HepG2 (cell line): Measurements from ENCODE around the gene DCN. TPM values are rescaled to one million over a fixed set of nuclear protein-coding genes. Genes with fewer than 3 reads are reported as not detected.

Experiments
- ATAC-seq: fragments of 200-7000 bp; cut with Tn5 transposase; 3 replicates; pipeline ENCODE4 v1.9.1; 2020; ENCODE audit warnings: mild to moderate bottlenecking, moderate library complexity
- BruUV-seq: library from RNA; stranded (reverse); fragments of 400-500 nt; replicated peaks from 2 replicates; lab custom pipeline; 2021; lab: Mats Ljungman, UMichigan
- CTCF ChIA-PET: fragments of 300-600 bp; formaldehyde crosslinking; extraction: SDS; loops from one replicate; lab custom pipeline; 2021; ENCODE audit warnings: low total read pairs, inconsistent platforms, low intra/inter-chr PET ratio; lab: Yijun Ruan, JAX
- POLR2A ChIA-PET: fragments of 350-600 bp; sonication (Branson Sonifier 250); formaldehyde crosslinking; loops from one replicate; lab custom pipeline; 2020; ENCODE audit warnings: antibody characterized with exemption, inconsistent platforms; lab: Yijun Ruan, JAX
- DNase-seq: peaks from one replicate; pipeline ENCODE4 v3.0.0-alpha.2; 2015; ENCODE audit warnings: low spot score
- FAIRE-seq: peaks from 3 replicates; lab custom pipeline; 2011; peaks lifted over from hg19 to GRCh38; lab: Jason Lieb, UNC
- H2AFZ ChIP-seq: one replicate; pipeline ENCODE4 v1.6.1; 2011; ENCODE audit warnings: low read length, inconsistent platforms
- H3K27ac ChIP-seq: fragments of 300-600 bp; 3 replicates; pipeline ENCODE4 v1.8.0; 2011; ENCODE audit warnings: mixed run types, mild to moderate bottlenecking, mixed read lengths, low read length, inconsistent platforms; ENCODE audit not compliant: insufficient read depth; ENCODE audit errors: extremely low read length
- H3K27me3 ChIP-seq, 2 experiments: fragments of 200-600 bp in 1 of 2; 2 replicates in 1 of 2; 3 replicates in 1 of 2; pipeline versions ENCODE4 v1.6.0 to v1.8.0; 2011; ENCODE audit warnings: low read length in 2 of 2, mild to moderate bottlenecking in 2 of 2, moderate library complexity in 2 of 2, inconsistent platforms in 1 of 2; ENCODE audit not compliant: insufficient read depth in 2 of 2, control insufficient read depth in 1 of 2
- H3K36me3 ChIP-seq, 2 experiments: fragments of 200-600 bp in 1 of 2; replicated peaks in 1 of 2; 2 replicates in 1 of 2; 3 replicates in 1 of 2; pipeline versions ENCODE4 v1.5.1 to v1.8.0; 2011; ENCODE audit warnings: low read length in 2 of 2, inconsistent platforms in 1 of 2; ENCODE audit not compliant: insufficient read depth in 2 of 2, control insufficient read depth in 1 of 2
- H3K4me1 ChIP-seq: 2 replicates; pipeline ENCODE4 v1.5.1; 2012; ENCODE audit warnings: low read length, inconsistent platforms; ENCODE audit not compliant: insufficient read depth
- H3K4me2 ChIP-seq: 2 replicates; pipeline ENCODE4 v1.6.0; 2011; ENCODE audit warnings: low read depth, low read length, inconsistent platforms
- H3K4me3 ChIP-seq, 3 experiments: fragments of 200-600 bp in 1 of 3; sonication (generic), shearing (Covaris generic) in 1 of 3; replicated peaks in 1 of 3; 2 replicates each; pipeline ENCODE4 v1.5.1; 2011 to 2016; ENCODE audit warnings: low read length in 3 of 3, inconsistent platforms in 2 of 3, low read depth in 2 of 3, mild to moderate bottlenecking in 2 of 3, control low read depth in 1 of 3, mixed read lengths in 1 of 3; ENCODE audit not compliant: insufficient read depth in 1 of 3
- H3K79me2 ChIP-seq: one replicate; pipeline ENCODE4 v1.6.1; 2011; ENCODE audit warnings: low read length, inconsistent platforms; ENCODE audit not compliant: insufficient read depth
- H3K9ac ChIP-seq: 2 replicates; pipeline ENCODE4 v1.6.0; 2011; ENCODE audit warnings: mild to moderate bottlenecking, low read depth, low read length, inconsistent platforms; ENCODE audit not compliant: insufficient read depth
- H3K9me3 ChIP-seq: 2 replicates; pipeline ENCODE4 v1.5.1; 2012; ENCODE audit warnings: mild to moderate bottlenecking, low read length
- H4K20me1 ChIP-seq: 2 replicates; pipeline ENCODE4 v1.6.0; 2011; ENCODE audit warnings: inconsistent platforms, mild to moderate bottlenecking, low read length, moderate library complexity; ENCODE audit not compliant: insufficient read depth
- CENPX ChIP-seq: sonication (generic); formaldehyde crosslinking; IDR thresholded peaks from 2 replicates; pipeline ENCODE4 v1.9.0; 2021; ENCODE audit warnings: mild to moderate bottlenecking, missing genetic modification reagents, moderate library complexity
- SRSF9 ChIP-seq: fragments of 200-400 bp; formaldehyde crosslinking; IDR thresholded peaks from 2 replicates; pipeline ENCODE4 v1.6.1; 2018; ENCODE audit warnings: borderline replicate concordance, mild to moderate bottlenecking, low read depth, low read length; ENCODE audit not compliant: insufficient read depth, poor library complexity, severe bottlenecking
- ZBTB42 ChIP-seq: sonication (generic); formaldehyde crosslinking; IDR thresholded peaks from 2 replicates; pipeline ENCODE4 v1.5.0; 2020; ENCODE audit warnings: mild to moderate bottlenecking, missing genetic modification reagents
- ZNF281 ChIP-seq: sonication (generic); formaldehyde crosslinking; IDR thresholded peaks from 2 replicates; pipeline ENCODE4 v1.4.0; 2020; ENCODE audit warnings: missing genetic modification reagents, borderline replicate concordance
- ZNF570 ChIP-seq: sonication (generic); formaldehyde crosslinking; IDR thresholded peaks from 2 replicates; pipeline ENCODE4 v1.4.0; 2020; ENCODE audit warnings: mild to moderate bottlenecking, missing genetic modification reagents, borderline replicate concordance
- WGBS: methylation state at CpG from one replicate; pipeline ENCODE4 v1.1.6; 2017; ENCODE audit warnings: low lambda C conversion rate; 5-methylcytosine and 5-hydroxymethylcytosine counted together
- in situ Hi-C: cut with HindIII; loops from 2 replicates; pipeline ENCODE4 v1.10.0; 2017; ENCODE audit warnings: low pct_unique_long_range_greater_than_20kb; ENCODE audit not compliant: extremely low pct_ligation_motif_present
- intact Hi-C: fragments of 100-400 bp; cut with micrococcal nuclease; formaldehyde crosslinking; loops from one replicate; pipeline ENCODE4 v1.10.0; 2022; ENCODE audit not compliant: unreplicated experiment
- polyA plus RNA-seq, 8 experiments: library from polyadenylated mRNA; depleted of rRNA in 3 of 8; stranded (reverse) in 7 of 8; unstranded in 1 of 8; fragments of >200 nt; fragmentation: Illumina TruSeq in 4 of 8; extraction: Trizol in 4 of 8; gene quantifications; 2 replicates each; pipeline versions ENCODE4 v1.2.1 to v1.2.3, GENCODE V29; 2011 to 2016; ENCODE audit warnings: low read depth in 4 of 8, missing spikeins in 1 of 8, mixed read lengths in 1 of 8; ENCODE audit not compliant: insufficient read depth in 1 of 8
- total RNA-seq, 5 experiments: library from RNA; depleted of rRNA; stranded (reverse); fragments of >200 nt; fragmentation: Illumina TruSeq; extraction: Trizol; gene quantifications; 2 replicates each; pipeline ENCODE4 v1.2.3, GENCODE V29; 2016; ENCODE audit warnings: low read depth in 1 of 5
- TF ChIP-seq, protein P1 (sequence below): sonication (generic); formaldehyde crosslinking; IDR thresholded peaks from 2 replicates; pipeline ENCODE4 v1.5.0; 2020; ENCODE audit warnings: mild to moderate bottlenecking, missing genetic modification reagents, moderate library complexity
- TF ChIP-seq, protein P2 (sequence below): sonication (generic); formaldehyde crosslinking; IDR thresholded peaks from 2 replicates; pipeline ENCODE4; 2020; ENCODE audit warnings: missing genetic modification reagents, mild to moderate bottlenecking, borderline replicate concordance
- TF ChIP-seq, protein P3 (sequence below): sonication (generic); formaldehyde crosslinking; IDR thresholded peaks from 2 replicates; pipeline ENCODE4 v1.4.0; 2020; ENCODE audit warnings: missing genetic modification reagents
- TF ChIP-seq, protein P4 (sequence below): sonication (generic); formaldehyde crosslinking; IDR thresholded peaks from 2 replicates; pipeline ENCODE4 v1.9.0; 2021; ENCODE audit warnings: missing genetic modification reagents, borderline replicate concordance

Gene DCN
- total and polyA plus RNA-seq, 2 of the 13 experiments (the other 11 are each of a cell fraction or from before 2014, with no cell fraction given) = not detected

GRCh38 chr12:91142221-91142631 lies 40.4 kb downstream of the DCN start:
- ChIA-PET POLR2A (no interaction called here), CTCF (no interaction called here)
- BruUV-seq = no TSS peak
- ATAC-seq = no peak
- Histone ChIP-seq H3K27me3 (no peaks in the 10 kb centered on the region), H3K9me3 (no peaks in the 10 kb centered on the region), H3K27ac (no peak overlapping the region), H3K4me3 (no peak overlapping the region), H3K36me3 (no peaks in the 10 kb centered on the region), H3K4me2 (no peak overlapping the region), H3K79me2 (no peaks in the 10 kb centered on the region), H2AFZ (no peak overlapping the region), H4K20me1 (no peaks in the 10 kb centered on the region), H3K9ac (no peak overlapping the region), H3K4me1 (no peaks in the 10 kb centered on the region)
- WGBS = 0% methylated on average over 3 of the region's 3 CpGs
- no peak for FAIRE-seq
- intact Hi-C loops = no loop called here
- no peak for DNase-seq
- in situ Hi-C loops = no loop called here
- TF ChIP-seq, protein P1, sequence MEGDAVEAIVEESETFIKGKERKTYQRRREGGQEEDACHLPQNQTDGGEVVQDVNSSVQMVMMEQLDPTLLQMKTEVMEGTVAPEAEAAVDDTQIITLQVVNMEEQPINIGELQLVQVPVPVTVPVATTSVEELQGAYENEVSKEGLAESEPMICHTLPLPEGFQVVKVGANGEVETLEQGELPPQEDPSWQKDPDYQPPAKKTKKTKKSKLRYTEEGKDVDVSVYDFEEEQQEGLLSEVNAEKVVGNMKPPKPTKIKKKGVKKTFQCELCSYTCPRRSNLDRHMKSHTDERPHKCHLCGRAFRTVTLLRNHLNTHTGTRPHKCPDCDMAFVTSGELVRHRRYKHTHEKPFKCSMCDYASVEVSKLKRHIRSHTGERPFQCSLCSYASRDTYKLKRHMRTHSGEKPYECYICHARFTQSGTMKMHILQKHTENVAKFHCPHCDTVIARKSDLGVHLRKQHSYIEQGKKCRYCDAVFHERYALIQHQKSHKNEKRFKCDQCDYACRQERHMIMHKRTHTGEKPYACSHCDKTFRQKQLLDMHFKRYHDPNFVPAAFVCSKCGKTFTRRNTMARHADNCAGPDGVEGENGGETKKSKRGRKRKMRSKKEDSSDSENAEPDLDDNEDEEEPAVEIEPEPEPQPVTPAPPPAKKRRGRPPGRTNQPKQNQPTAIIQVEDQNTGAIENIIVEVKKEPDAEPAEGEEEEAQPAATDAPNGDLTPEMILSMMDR (CRISPR knock-in tag) = no peak
- no peak for TF ChIP-seq ZNF570 (CRISPR knock-in tag)
- TF ChIP-seq, protein P2, sequence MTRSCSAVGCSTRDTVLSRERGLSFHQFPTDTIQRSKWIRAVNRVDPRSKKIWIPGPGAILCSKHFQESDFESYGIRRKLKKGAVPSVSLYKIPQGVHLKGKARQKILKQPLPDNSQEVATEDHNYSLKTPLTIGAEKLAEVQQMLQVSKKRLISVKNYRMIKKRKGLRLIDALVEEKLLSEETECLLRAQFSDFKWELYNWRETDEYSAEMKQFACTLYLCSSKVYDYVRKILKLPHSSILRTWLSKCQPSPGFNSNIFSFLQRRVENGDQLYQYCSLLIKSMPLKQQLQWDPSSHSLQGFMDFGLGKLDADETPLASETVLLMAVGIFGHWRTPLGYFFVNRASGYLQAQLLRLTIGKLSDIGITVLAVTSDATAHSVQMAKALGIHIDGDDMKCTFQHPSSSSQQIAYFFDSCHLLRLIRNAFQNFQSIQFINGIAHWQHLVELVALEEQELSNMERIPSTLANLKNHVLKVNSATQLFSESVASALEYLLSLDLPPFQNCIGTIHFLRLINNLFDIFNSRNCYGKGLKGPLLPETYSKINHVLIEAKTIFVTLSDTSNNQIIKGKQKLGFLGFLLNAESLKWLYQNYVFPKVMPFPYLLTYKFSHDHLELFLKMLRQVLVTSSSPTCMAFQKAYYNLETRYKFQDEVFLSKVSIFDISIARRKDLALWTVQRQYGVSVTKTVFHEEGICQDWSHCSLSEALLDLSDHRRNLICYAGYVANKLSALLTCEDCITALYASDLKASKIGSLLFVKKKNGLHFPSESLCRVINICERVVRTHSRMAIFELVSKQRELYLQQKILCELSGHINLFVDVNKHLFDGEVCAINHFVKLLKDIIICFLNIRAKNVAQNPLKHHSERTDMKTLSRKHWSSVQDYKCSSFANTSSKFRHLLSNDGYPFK (CRISPR knock-in tag) = no peak
- TF ChIP-seq, protein P3, sequence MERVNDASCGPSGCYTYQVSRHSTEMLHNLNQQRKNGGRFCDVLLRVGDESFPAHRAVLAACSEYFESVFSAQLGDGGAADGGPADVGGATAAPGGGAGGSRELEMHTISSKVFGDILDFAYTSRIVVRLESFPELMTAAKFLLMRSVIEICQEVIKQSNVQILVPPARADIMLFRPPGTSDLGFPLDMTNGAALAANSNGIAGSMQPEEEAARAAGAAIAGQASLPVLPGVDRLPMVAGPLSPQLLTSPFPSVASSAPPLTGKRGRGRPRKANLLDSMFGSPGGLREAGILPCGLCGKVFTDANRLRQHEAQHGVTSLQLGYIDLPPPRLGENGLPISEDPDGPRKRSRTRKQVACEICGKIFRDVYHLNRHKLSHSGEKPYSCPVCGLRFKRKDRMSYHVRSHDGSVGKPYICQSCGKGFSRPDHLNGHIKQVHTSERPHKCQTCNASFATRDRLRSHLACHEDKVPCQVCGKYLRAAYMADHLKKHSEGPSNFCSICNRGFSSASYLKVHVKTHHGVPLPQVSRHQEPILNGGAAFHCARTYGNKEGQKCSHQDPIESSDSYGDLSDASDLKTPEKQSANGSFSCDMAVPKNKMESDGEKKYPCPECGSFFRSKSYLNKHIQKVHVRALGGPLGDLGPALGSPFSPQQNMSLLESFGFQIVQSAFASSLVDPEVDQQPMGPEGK (CRISPR knock-in tag) = no peak
- no peak for TF ChIP-seq ZBTB42 (CRISPR knock-in tag)
- TF ChIP-seq, protein P4, sequence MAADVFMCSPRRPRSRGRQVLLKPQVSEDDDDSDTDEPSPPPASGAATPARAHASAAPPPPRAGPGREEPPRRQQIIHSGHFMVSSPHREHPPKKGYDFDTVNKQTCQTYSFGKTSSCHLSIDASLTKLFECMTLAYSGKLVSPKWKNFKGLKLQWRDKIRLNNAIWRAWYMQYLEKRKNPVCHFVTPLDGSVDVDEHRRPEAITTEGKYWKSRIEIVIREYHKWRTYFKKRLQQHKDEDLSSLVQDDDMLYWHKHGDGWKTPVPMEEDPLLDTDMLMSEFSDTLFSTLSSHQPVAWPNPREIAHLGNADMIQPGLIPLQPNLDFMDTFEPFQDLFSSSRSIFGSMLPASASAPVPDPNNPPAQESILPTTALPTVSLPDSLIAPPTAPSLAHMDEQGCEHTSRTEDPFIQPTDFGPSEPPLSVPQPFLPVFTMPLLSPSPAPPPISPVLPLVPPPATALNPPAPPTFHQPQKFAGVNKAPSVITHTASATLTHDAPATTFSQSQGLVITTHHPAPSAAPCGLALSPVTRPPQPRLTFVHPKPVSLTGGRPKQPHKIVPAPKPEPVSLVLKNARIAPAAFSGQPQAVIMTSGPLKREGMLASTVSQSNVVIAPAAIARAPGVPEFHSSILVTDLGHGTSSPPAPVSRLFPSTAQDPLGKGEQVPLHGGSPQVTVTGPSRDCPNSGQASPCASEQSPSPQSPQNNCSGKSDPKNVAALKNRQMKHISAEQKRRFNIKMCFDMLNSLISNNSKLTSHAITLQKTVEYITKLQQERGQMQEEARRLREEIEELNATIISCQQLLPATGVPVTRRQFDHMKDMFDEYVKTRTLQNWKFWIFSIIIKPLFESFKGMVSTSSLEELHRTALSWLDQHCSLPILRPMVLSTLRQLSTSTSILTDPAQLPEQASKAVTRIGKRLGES (CRISPR knock-in tag) = no peak
- TF ChIP-seq SRSF9 = no peak
- no peak for TF ChIP-seq ZNF281
- TF ChIP-seq CENPX = no peak
